ENCODE results near the gene FBXO10. TPM values are rescaled to one million over a fixed set of nuclear protein-coding genes. Genes with fewer than 3 reads are reported as not detected.
A peak's percentile ranks its signal among the peaks of the same experiment; 100 is the strongest.

Gene FBXO10
- total RNA-seq, 4 donors from 2014 or later, result 49.8 to 62.2 (median 53.5) TPM

DNA sequence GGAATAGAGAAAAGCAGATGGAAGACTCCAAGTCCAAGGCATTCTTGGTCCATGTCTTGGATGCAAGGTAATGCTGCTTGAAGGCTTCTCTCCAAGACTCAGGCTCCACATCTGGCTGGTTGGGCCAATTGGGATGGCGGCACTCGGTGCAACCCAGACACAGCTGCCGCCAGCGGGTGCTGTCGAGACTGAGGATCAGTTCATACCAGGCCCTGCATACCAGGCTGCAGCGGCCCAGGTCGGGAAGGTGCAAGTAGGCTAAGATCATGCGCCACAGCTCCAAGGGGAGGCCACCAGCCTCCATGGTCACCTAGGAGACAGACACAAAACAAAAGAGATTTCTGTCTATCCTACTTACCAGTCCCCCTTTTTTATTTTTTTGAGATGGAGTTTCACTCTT is 34.7 kb downstream of the FBXO10 start:
- Histone ChIP-seq H3K4me1 (peaks cover 10 to 16% of the 10 kb centered on the region in 2 donors), H3K27me3 (no peaks in the 10 kb centered on the region), H3K9me3 (no peaks in the 10 kb centered on the region), H3K4me3 (no peak overlapping the region), H3K36me3 (peaks cover 0 to 39% of the 10 kb centered on the region in 2 donors), H3K27ac (no peak overlapping the region)
- in situ Hi-C loops (cut with MboI; ENCODE audit: low sequenced_read_pairs in 4 of 4) (no loop called here), intact Hi-C loops (cut with DNase I; ENCODE audit: low total_unique reads) (no loop called here)
- ATAC-seq (no peak), DNase-seq (no peak)
- TF ChIP-seq POLR2A (IDR thresholded peaks at IDR 0.05), result no peak
- TF ChIP-seq, protein P1, sequence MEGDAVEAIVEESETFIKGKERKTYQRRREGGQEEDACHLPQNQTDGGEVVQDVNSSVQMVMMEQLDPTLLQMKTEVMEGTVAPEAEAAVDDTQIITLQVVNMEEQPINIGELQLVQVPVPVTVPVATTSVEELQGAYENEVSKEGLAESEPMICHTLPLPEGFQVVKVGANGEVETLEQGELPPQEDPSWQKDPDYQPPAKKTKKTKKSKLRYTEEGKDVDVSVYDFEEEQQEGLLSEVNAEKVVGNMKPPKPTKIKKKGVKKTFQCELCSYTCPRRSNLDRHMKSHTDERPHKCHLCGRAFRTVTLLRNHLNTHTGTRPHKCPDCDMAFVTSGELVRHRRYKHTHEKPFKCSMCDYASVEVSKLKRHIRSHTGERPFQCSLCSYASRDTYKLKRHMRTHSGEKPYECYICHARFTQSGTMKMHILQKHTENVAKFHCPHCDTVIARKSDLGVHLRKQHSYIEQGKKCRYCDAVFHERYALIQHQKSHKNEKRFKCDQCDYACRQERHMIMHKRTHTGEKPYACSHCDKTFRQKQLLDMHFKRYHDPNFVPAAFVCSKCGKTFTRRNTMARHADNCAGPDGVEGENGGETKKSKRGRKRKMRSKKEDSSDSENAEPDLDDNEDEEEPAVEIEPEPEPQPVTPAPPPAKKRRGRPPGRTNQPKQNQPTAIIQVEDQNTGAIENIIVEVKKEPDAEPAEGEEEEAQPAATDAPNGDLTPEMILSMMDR (IDR thresholded peaks at IDR 0.05 in 4 of 5, conservative IDR thresholded peaks at IDR 0.05 in 1 of 5), result no peak

DNA sequence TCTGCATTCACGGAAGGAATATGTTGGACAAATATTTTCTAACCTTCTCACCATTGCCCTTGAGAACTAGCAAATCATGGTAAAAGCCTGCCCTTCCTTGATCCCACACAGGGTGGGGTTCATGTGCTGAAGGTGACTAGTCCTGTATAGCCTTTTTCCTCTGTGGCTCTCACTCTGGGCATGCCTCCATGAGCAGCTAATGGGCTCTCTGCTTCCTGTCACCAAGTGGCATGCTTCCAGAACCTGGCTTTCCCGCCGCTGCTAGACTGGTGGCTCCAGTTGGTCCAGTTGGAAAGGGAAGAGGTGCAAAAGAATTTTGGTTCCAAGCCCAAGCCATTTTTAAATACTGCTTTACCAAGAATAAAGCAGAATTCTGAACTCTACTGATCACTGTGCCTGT is 35.5 kb downstream of the FBXO10 start:
- ATAC-seq (no peak), DNase-seq (peak in 1 of 2 donors; percentile 34)
- Histone ChIP-seq H3K27ac (peak overlapping the region in 3 of 4 donors; percentile 2 to 42 (median 15)), H3K27me3 (no peaks in the 10 kb centered on the region), H3K4me3 (no peak overlapping the region), H3K4me1 (peaks cover 10 to 16% of the 10 kb centered on the region in 2 donors), H3K36me3 (peaks cover 0 to 47% of the 10 kb centered on the region in 2 donors), H3K9me3 (no peaks in the 10 kb centered on the region)
- TF ChIP-seq, protein P1 (IDR thresholded peaks at IDR 0.05 in 4 of 5, conservative IDR thresholded peaks at IDR 0.05 in 1 of 5), result no peak
- no peak for TF ChIP-seq POLR2A (IDR thresholded peaks at IDR 0.05)
- intact Hi-C loops (cut with DNase I; ENCODE audit: low total_unique reads), result no loop called here
- in situ Hi-C loops (cut with MboI; ENCODE audit: low sequenced_read_pairs in 4 of 4), result no loop called here

DNA sequence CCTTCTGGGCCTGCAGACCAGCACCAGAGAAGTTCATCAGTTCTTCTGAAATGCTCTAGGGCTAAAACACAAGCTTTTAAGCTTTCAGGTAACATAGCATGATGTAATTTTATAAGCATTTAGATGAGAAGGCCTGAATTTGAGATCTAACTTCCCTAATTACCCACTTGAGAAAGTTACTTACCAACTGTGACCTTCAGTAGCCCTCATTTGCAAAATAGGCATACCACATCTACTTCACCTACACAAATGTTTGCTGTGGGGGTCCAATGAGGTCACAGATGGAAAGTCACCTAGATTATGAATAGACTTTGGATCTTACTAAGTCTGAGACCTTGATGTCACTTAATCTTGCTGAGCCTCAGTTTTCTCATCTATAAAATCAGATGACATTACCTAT is 36.5 kb downstream of the FBXO10 start:
- H3K4me1 ChIP-seq, result peaks cover 10 to 16% of the 10 kb centered on the region in 2 donors
- peaks cover 0 to 54% of the 10 kb centered on the region in 2 donors for H3K36me3 ChIP-seq
- in situ Hi-C loops (cut with MboI; ENCODE audit: low sequenced_read_pairs in 4 of 4) (no loop called here), intact Hi-C loops (cut with DNase I; ENCODE audit: low total_unique reads) (no loop called here)
- no peaks in the 10 kb centered on the region for H3K27me3 ChIP-seq
- no peak for ATAC-seq
- no peak overlapping the region for H3K27ac ChIP-seq
- TF ChIP-seq, protein P1 (IDR thresholded peaks at IDR 0.05 in 4 of 5, conservative IDR thresholded peaks at IDR 0.05 in 1 of 5), result no peak
- no peak for TF ChIP-seq POLR2A (IDR thresholded peaks at IDR 0.05)
- DNase-seq, result no peak
- no peaks in the 10 kb centered on the region for H3K9me3 ChIP-seq
- no peak overlapping the region for H3K4me3 ChIP-seq

DNA sequence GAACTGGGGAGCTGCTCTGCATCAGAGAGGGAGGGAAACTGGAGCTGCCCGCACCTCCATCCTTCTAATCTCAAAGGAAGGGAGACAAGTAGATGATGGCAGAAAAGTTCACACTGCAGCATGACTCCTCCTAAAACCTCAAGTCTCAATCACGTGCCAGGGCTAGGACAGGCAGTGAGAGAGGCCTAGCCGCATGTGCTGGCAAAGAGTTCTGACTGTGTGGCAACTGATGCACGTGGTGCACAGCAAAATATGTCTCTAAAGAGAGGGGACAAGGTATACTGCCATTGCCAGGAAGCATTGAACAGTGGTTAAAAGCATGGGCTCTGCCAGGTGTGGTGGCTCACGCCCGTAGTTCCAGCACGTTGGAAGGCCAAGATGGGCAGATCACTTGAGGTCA is 38.1 kb downstream of the FBXO10 start:
- no peak overlapping the region for H3K27ac ChIP-seq
- DNase-seq (peak in 1 of 2 donors; percentile 25), ATAC-seq (peak; percentile 29 to 33)
- in situ Hi-C loops (cut with MboI; ENCODE audit: low sequenced_read_pairs in 4 of 4) (no loop called here), intact Hi-C loops (cut with DNase I; ENCODE audit: low total_unique reads) (no loop called here)
- TF ChIP-seq, protein P1 (IDR thresholded peaks at IDR 0.05 in 4 of 5, conservative IDR thresholded peaks at IDR 0.05 in 1 of 5), result no peak
- no peak for TF ChIP-seq POLR2A (IDR thresholded peaks at IDR 0.05)
- H3K4me1 ChIP-seq, result peaks cover 8 to 16% of the 10 kb centered on the region in 2 donors
- no peaks in the 10 kb centered on the region for H3K27me3 ChIP-seq
- H3K36me3 ChIP-seq, result peaks cover 0 to 59% of the 10 kb centered on the region in 2 donors
- H3K4me3 ChIP-seq, result no peak overlapping the region
- no peaks in the 10 kb centered on the region for H3K9me3 ChIP-seq

DNA sequence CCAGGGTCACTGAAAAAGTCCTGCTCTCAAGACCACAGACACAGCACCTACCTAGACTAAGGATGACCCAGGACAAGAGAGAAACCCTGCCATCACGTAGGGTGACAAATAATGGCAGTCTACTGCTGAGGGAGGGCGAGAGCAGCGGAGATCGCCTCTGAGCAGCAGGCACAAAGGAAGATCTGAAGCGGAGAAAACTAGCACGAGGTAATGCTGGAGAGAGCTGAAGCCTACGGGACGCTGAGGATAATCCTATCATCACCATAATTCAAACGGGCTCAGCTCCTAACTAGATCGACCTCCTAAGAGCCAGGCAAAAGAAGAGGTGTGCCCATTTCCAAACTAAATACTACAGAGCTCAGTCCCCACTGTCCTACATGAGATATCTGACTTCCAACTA is 41.3 kb downstream of the FBXO10 start:
- intact Hi-C loops (cut with DNase I; ENCODE audit: low total_unique reads), result no loop called here
- Histone ChIP-seq H3K9me3 (no peaks in the 10 kb centered on the region), H3K27me3 (no peaks in the 10 kb centered on the region), H3K4me1 (no peaks in the 10 kb centered on the region), H3K27ac (no peak overlapping the region), H3K4me3 (no peak overlapping the region), H3K36me3 (peaks cover 0 to 66% of the 10 kb centered on the region in 2 donors)
- ATAC-seq (no peak), DNase-seq (no peak)
- in situ Hi-C loops (cut with MboI; ENCODE audit: low sequenced_read_pairs in 4 of 4), result no loop called here
- TF ChIP-seq POLR2A (IDR thresholded peaks at IDR 0.05), result no peak
- TF ChIP-seq, protein P1 (IDR thresholded peaks at IDR 0.05 in 4 of 5, conservative IDR thresholded peaks at IDR 0.05 in 1 of 5), result no peak

Data from gastrocnemius medialis (tissue), 4 donors.